ENCODE measurements around the gene HIPK2.
A peak's percentile ranks its signal among the peaks of the same experiment; 100 is the strongest.

The HIPK2 gene

DNA sequence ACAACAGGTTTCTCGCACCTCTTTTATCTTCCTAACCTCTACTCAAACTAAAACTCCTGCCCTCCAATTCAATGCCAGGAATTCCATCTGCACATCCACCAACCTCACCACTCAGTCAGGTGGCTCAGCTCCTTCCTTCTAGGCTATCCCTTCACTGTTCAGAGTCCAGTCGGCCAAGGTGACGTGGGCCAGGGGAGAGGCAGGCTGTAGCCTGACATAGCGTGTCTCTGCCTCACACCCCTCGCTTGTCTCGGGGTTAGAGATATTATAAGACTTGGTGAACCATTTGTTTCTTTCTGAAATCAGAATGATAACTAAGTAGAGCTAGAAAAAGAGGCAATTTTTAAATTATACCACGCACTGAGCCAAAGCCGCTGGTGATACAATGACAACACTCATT, 31.1 kb downstream of the HIPK2 start:
- Histone ChIP-seq H3K36me3 (peaks cover 0 to 67% (median 34%) of the 10 kb centered on the region in 11 experiments; a peak in 19 of 22 replicates), H3K4me1 (peaks cover 33 to 60% (median 52%) of the 10 kb centered on the region in 10 experiments), H3K9ac (no peak overlapping the region), H3K27me3 (no peaks in the 10 kb centered on the region), H3K27ac (no peak overlapping the region), H4K20me1 (peaks cover 92 to 100% (median 98%) of the 10 kb centered on the region in 11 experiments), H3K4me2 (peak overlapping the region; percentile 71 to 90 (median 76)), H3K4me3 (no peak overlapping the region), H3K9me3 (replicated peaks in 1 of 11) (no peaks in the 10 kb centered on the region)
- TF ChIP-seq Cebpa-rat (IDR thresholded peaks at IDR 0.05), result no peak

DNA sequence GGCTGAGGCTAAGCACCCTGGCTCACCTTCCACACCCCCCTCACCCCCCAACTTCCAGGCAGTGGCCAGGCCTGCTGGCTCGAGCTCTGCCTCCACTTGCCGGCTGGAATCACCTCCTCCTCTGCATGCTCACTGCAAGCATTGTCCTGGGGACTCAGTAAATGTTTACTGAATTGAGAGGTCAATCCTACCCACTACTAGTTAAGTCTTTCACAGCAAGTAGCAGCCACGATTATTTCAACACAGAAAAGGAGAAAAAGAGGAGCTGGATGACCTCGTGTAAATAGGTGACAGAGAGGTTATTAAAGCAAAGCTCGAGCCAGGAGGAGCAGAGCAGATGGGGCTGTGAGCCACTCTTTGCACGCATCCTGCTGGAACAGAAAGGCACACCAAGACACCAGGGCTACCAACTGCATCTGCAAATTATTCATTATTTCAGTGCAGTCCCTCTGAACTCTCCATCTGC, 32.1 kb downstream of the HIPK2 start:
- TF ChIP-seq Cebpa-rat (IDR thresholded peaks at IDR 0.05), result no peak
- Histone ChIP-seq H3K27me3 (no peaks in the 10 kb centered on the region), H3K4me2 (peak overlapping the region; percentile 71 to 90 (median 76)), H3K27ac (peak overlapping the region in 1 of 11 experiments; percentile 15; a peak in 1 of 22 replicates), H3K36me3 (peaks cover 6 to 75% (median 43%) of the 10 kb centered on the region in 11 experiments; a peak in 20 of 22 replicates), H3K9me3 (replicated peaks in 1 of 11) (no peaks in the 10 kb centered on the region), H4K20me1 (peaks cover 94 to 100% (median 100%) of the 10 kb centered on the region in 11 experiments), H3K4me1 (peaks cover 33 to 60% (median 52%) of the 10 kb centered on the region in 10 experiments), H3K4me3 (no peak overlapping the region), H3K9ac (peak overlapping the region in 5 of 11 experiments; percentile 2 to 50 (median 6); a peak in 2 of 22 replicates)

DNA sequence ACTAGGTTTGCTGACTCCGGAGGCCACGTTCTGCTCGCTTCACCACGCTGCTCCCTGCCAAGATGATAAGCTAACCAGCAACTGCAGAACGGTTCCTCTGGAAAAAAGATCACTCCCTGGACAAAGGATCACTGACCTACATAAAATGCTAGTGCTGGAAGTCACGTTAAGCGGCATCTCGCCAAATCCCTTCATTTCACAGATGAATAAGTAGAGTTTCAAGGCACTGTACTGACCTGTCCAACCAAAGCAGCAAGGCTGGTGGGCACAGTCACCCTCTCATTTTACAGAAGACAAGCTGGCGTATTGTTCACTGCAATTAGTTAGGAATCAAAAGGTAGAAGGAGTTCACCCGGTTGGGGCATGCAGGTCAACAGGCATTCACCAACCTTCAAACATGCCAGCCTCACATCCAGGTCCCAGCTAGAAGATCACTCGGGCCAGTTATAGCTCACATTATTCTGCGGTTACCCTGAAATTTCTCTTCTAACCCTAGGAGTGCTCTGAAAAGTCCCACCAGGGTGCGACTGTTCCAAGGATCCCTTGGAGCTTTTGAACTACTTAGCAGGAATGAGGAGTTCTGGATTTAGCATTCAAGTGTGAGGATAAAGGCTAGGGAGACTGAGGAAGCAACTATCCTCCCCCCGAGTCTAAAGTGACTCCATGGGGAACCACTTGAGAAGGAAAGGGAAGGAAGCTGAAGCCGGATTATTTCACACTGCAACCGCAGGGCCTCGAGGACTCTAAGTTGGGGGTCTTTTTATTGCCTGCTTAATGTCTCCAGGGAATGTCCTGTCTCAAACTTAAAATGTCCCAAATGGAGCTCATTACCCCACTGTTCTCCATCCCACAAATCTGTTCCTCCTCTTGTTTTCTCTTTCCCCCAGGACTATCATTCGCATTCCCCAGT, 32.8 kb downstream of the HIPK2 start:
- Histone ChIP-seq H3K4me1 (peaks cover 33 to 59% (median 52%) of the 10 kb centered on the region in 10 experiments), H3K4me2 (peak overlapping the region; percentile 71 to 90 (median 76)), H3K36me3 (peaks cover 12 to 75% (median 46%) of the 10 kb centered on the region in 11 experiments), H4K20me1 (peaks cover 95 to 100% (median 100%) of the 10 kb centered on the region in 11 experiments), H3K4me3 (no peak overlapping the region), H3K9ac (peak overlapping the region in 5 of 11 experiments; percentile 2 to 50 (median 6); a peak in 2 of 22 replicates), H3K9me3 (replicated peaks in 1 of 11) (no peaks in the 10 kb centered on the region), H3K27ac (peak overlapping the region in 1 of 11 experiments; percentile 15; a peak in 1 of 22 replicates), H3K27me3 (no peaks in the 10 kb centered on the region)
- TF ChIP-seq Cebpa-rat (IDR thresholded peaks at IDR 0.05), result 0 out of 22 replicates have a peak, but pooled peaks of 1 of the 11 experiments have one; percentile 5

DNA sequence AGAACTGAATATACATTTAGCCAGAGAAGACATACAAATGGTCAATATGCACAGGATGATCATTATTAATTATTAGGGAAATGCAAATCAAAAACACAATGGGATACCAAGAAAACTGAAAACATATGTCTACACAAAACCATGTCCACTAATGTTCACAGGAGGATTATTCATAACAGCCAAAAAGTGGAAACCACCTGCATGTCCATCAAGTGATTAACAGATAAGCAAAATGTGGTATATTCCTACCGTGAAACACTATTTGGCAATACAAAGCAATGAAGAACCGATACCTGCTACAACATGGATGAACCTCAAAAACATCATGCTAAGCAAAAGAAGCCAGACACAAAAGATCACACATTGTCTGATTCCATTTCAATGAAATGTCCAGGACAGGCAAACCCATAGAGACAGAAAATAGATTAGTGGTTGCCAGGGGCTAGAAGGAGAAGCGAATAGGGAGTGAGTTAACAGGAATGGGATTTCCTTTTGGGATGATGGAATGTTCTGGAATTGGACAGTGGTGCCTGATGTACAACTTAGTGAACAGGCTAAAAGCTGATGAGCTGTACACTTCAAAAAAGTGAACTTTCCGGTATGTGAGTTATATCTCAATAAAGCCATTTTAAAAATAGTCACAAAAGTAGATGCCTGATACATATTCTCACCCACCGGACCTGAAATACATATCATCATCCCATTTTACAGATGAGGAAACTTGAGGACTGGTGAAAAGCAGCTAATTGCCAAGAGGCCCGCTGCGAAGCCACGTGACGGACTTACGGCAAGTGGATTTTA, 33.6 kb downstream of the HIPK2 start:
- Histone ChIP-seq H3K27ac (no peak overlapping the region), H3K4me2 (peak overlapping the region in 5 of 11 experiments; percentile 72 to 90 (median 80); a peak in 6 of 22 replicates), H3K4me1 (peaks cover 33 to 55% (median 47%) of the 10 kb centered on the region in 10 experiments), H3K27me3 (no peaks in the 10 kb centered on the region), H3K4me3 (no peak overlapping the region), H3K36me3 (peaks cover 14 to 75% (median 49%) of the 10 kb centered on the region in 11 experiments), H3K9ac (no peak overlapping the region), H3K9me3 (replicated peaks in 1 of 11) (no peaks in the 10 kb centered on the region), H4K20me1 (peaks cover 90 to 100% (median 100%) of the 10 kb centered on the region in 11 experiments)
- TF ChIP-seq Cebpa-rat (IDR thresholded peaks at IDR 0.05), result no peak

DNA sequence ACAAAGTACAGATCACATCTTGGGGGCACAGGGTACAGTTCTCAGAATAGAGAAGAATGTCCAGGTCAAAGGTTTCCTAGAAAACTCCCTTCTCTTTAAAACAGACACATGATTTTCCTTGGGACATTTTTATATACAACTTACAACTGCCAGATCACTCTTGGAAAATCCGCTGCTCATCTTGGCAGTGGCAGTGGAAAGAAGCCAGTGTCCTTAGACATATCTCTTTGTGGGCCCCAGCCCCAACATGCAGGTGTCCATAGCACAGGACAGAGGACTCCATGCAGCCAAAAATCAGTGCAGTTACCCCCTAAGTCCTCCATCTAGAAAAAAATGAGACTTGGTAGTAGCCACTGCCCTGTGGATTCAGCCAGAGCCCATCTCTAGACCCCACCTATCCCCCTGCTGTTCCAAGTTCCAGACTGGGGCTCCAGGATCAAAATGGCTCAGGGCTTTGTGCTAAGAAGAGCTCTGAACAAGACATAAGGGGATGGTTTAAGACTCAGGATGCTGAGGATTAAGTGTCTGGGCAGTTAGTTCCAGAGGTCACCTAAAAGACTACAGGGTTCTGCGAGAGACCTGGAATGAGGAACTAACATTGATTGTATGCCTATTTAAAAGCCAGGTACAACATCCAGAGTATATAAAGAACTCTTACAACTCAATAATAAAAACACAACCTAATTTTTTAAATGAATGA, 34.4 kb downstream of the HIPK2 start:
- peaks cover 83 to 100% (median 100%) of the 10 kb centered on the region in 11 experiments for H4K20me1 ChIP-seq
- H3K4me1 ChIP-seq, result peaks cover 28 to 48% (median 39%) of the 10 kb centered on the region in 10 experiments
- H3K4me3 ChIP-seq, result no peak overlapping the region
- peaks cover 14 to 76% (median 50%) of the 10 kb centered on the region in 11 experiments for H3K36me3 ChIP-seq
- H3K9me3 ChIP-seq (replicated peaks in 1 of 11), result no peaks in the 10 kb centered on the region
- no peak overlapping the region for H3K9ac ChIP-seq
- H3K27me3 ChIP-seq, result no peaks in the 10 kb centered on the region
- no peak overlapping the region for H3K27ac ChIP-seq
- TF ChIP-seq Cebpa-rat (IDR thresholded peaks at IDR 0.05), result no peak
- H3K4me2 ChIP-seq, result no peak overlapping the region

DNA sequence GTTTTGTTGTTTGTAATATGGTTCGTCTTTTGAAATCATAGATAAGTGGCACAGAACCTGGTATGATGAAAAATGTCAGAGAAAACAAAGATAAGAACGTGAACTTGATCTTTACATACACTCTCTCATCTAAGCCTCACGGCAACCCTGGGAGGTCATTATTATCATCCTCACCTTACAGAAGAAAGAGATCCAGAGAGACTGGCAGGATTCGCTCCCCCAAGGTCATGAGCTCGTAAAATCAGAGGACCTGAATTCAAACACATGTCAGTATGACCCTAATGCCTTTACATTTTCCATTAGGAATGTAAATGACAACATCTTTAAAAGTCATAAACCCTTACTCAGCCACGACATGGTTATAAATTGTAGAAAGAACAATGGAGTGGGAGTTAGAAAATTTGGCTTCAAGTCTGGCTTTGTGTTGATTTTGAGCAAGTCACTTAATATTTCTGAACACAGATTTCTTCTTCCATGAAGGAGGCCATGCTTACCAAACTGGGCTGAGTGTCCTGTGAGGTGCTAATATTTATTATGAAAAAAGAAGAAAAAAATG, 35.9 kb downstream of the HIPK2 start:
- Histone ChIP-seq H4K20me1 (peaks cover 74 to 100% (median 100%) of the 10 kb centered on the region in 11 experiments), H3K27me3 (no peaks in the 10 kb centered on the region), H3K4me3 (no peak overlapping the region), H3K4me1 (peaks cover 24 to 39% (median 33%) of the 10 kb centered on the region in 10 experiments), H3K36me3 (peaks cover 14 to 77% (median 57%) of the 10 kb centered on the region in 11 experiments), H3K9ac (no peak overlapping the region), H3K9me3 (replicated peaks in 1 of 11) (no peaks in the 10 kb centered on the region), H3K4me2 (no peak overlapping the region), H3K27ac (no peak overlapping the region)
- no peak for TF ChIP-seq Cebpa-rat (IDR thresholded peaks at IDR 0.05)

DNA sequence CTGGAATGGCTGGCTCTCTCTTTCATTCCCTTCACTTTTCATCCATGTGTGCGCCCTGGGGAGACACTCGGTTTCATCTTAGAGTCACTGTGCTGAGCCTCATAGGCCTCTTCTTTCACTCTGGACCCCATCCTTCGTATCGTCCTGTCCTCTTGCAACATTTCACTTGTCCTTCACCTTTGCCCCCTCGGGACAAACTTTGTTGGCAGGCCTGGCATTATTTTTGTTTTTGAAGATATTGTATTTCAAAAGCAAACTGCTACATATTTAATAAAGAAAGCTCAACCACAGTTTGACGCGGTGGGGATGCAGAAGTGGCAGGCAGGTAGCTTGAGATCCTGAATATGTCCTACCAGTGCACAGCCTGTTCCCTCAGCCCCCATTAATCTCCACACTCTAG, 36.6 kb downstream of the HIPK2 start:
- Histone ChIP-seq H3K9me3 (replicated peaks in 1 of 11) (no peaks in the 10 kb centered on the region), H3K27me3 (no peaks in the 10 kb centered on the region), H3K4me2 (no peak overlapping the region), H3K27ac (no peak overlapping the region), H3K4me3 (no peak overlapping the region), H3K4me1 (peaks cover 24 to 39% (median 33%) of the 10 kb centered on the region in 10 experiments), H3K9ac (no peak overlapping the region), H4K20me1 (peaks cover 71 to 100% (median 100%) of the 10 kb centered on the region in 11 experiments), H3K36me3 (peaks cover 16 to 80% (median 57%) of the 10 kb centered on the region in 11 experiments)
- TF ChIP-seq Cebpa-rat (IDR thresholded peaks at IDR 0.05), result no peak

All from BLaER1 treated with 17β-estradiol and CSF1 and Interleukin-3, amounts not matched to agents 10 nM and 100 nM (cell line).